ENCODE data around the gene PKP3.
A peak's percentile ranks its signal among the peaks of the same experiment; 100 is the strongest.

Gene PKP3

GRCh38 chr11:351411-351810, 42.6 kb upstream of the PKP3 start:
- no peaks in the 10 kb centered on the region for H3K36me3 ChIP-seq (ENCODE audit: control insufficient read depth in 4 of 4, insufficient read depth in 4 of 4, low read length in 3 of 4)
- ChIA-PET CTCF (interaction anchor here (1.0 to 1.4 kb wide), 2 partner anchors 18 to 101 kb away, joined by 3 to 4 read pairs; no protein-coding TSS in a partner anchor), POLR2A (no interaction called here)
- H3K27me3 ChIP-seq (replicated peaks in 2 of 5; ENCODE audit: control insufficient read depth in 4 of 5, insufficient read depth in 5 of 5, low read length in 4 of 5): no peaks in the 10 kb centered on the region
- H3K4me3 ChIP-seq (ENCODE audit: control insufficient read depth in 1 of 7, extremely low read depth in 1 of 7, insufficient read depth in 4 of 7, low read depth in 2 of 7, low read length in 6 of 7): no peak overlapping the region
- peaks cover 4 to 61% (median 33%) of the 10 kb centered on the region in 4 experiments for H3K4me1 ChIP-seq (ENCODE audit: control extremely low read depth in 1 of 4, control insufficient read depth in 4 of 4, insufficient read depth in 4 of 4, low read length in 3 of 4)
- no peak overlapping the region for H3K27ac ChIP-seq (ENCODE audit: insufficient read depth in 1 of 2, low read depth in 1 of 2, low read length in 2 of 2, poor library complexity in 1 of 2, severe bottlenecking in 2 of 2)
- 99% methylated on average over 13 of the region's 14 CpGs for WGBS (ENCODE audit: insufficient coverage)
- H3K9me3 ChIP-seq (ENCODE audit: control extremely low read depth in 1 of 5, control insufficient read depth in 4 of 5, insufficient read depth in 2 of 5, low read depth in 1 of 5, low read length in 4 of 5): no peaks in the 10 kb centered on the region
- no peak for DNase-seq

- POLR2A ChIA-PET: no interaction called here
- Histone ChIP-seq H3K4me3 (ENCODE audit: control insufficient read depth in 1 of 7, extremely low read depth in 1 of 7, insufficient read depth in 4 of 7, low read depth in 2 of 7, low read length in 6 of 7) (no peak overlapping the region), H3K36me3 (ENCODE audit: control insufficient read depth in 4 of 4, insufficient read depth in 4 of 4, low read length in 3 of 4) (no peaks in the 10 kb centered on the region), H3K9me3 (ENCODE audit: control extremely low read depth in 1 of 5, control insufficient read depth in 4 of 5, insufficient read depth in 2 of 5, low read depth in 1 of 5, low read length in 4 of 5) (no peaks in the 10 kb centered on the region), H3K27me3 (replicated peaks in 2 of 5; ENCODE audit: control insufficient read depth in 4 of 5, insufficient read depth in 5 of 5, low read length in 4 of 5) (no peaks in the 10 kb centered on the region), H3K27ac (ENCODE audit: insufficient read depth in 1 of 2, low read depth in 1 of 2, low read length in 2 of 2, poor library complexity in 1 of 2, severe bottlenecking in 2 of 2) (no peak overlapping the region), H3K4me1 (ENCODE audit: control extremely low read depth in 1 of 4, control insufficient read depth in 4 of 4, insufficient read depth in 4 of 4, low read length in 3 of 4) (peaks cover 4 to 61% (median 33%) of the 10 kb centered on the region in 4 experiments)
- CTCF ChIA-PET: interaction anchor here (0.9 to 4.3 kb wide), 2 partner anchors 46 to 52 kb away, joined by 3 to 30 read pairs; partner anchors contain the start of gene IFITM2
- DNase-seq: no peak
- 62% methylated on average over 12 of the region's 12 CpGs for WGBS (ENCODE audit: insufficient coverage)
Measured at GRCh38 chr11:352456-353031, 41.5 kb upstream of the PKP3 start.

- no peak overlapping the region for H3K27ac ChIP-seq (ENCODE audit: insufficient read depth in 1 of 2, low read depth in 1 of 2, low read length in 2 of 2, poor library complexity in 1 of 2, severe bottlenecking in 2 of 2)
- ChIA-PET POLR2A (no interaction called here), CTCF (interaction anchor here (0.9 to 4.3 kb wide), 2 partner anchors 47 to 53 kb away, joined by 3 to 30 read pairs; partner anchors contain the start of gene IFITM2)
- H3K36me3 ChIP-seq (ENCODE audit: control insufficient read depth in 4 of 4, insufficient read depth in 4 of 4, low read length in 3 of 4): no peaks in the 10 kb centered on the region
- no peak for DNase-seq
- no peaks in the 10 kb centered on the region for H3K27me3 ChIP-seq (replicated peaks in 2 of 5; ENCODE audit: control insufficient read depth in 4 of 5, insufficient read depth in 5 of 5, low read length in 4 of 5)
- 53% methylated on average over 13 of the region's 16 CpGs for WGBS (ENCODE audit: insufficient coverage)
- peaks cover 4 to 59% (median 33%) of the 10 kb centered on the region in 4 experiments for H3K4me1 ChIP-seq (ENCODE audit: control extremely low read depth in 1 of 4, control insufficient read depth in 4 of 4, insufficient read depth in 4 of 4, low read length in 3 of 4)
- no peak overlapping the region for H3K4me3 ChIP-seq (ENCODE audit: control insufficient read depth in 1 of 7, extremely low read depth in 1 of 7, insufficient read depth in 4 of 7, low read depth in 2 of 7, low read length in 6 of 7)
- no peaks in the 10 kb centered on the region for H3K9me3 ChIP-seq (ENCODE audit: control extremely low read depth in 1 of 5, control insufficient read depth in 4 of 5, insufficient read depth in 2 of 5, low read depth in 1 of 5, low read length in 4 of 5)
Measured at GRCh38 chr11:353179-353873, 40.7 kb upstream of the PKP3 start.

- POLR2A ChIA-PET: interaction anchor here (0.6 to 1.9 kb wide), 7 partner anchors 15 to 51 kb away, joined by 3 to 7 read pairs (median 4); partner anchors contain the start of gene IFITM2
- no peaks in the 10 kb centered on the region for H3K27me3 ChIP-seq (replicated peaks in 2 of 5; ENCODE audit: control insufficient read depth in 4 of 5, insufficient read depth in 5 of 5, low read length in 4 of 5)
- peak; percentile 87 to 92 (median 92) for DNase-seq
- WGBS (ENCODE audit: insufficient coverage): 12% methylated on average over 40 of the region's 76 CpGs
- H3K9me3 ChIP-seq (ENCODE audit: control extremely low read depth in 1 of 5, control insufficient read depth in 4 of 5, insufficient read depth in 2 of 5, low read depth in 1 of 5, low read length in 4 of 5): peaks cover 0 to 8% (median 3%) of the 10 kb centered on the region in 5 experiments
- CTCF ChIA-PET: interaction anchor here (0.8 to 4.3 kb wide), 13 partner anchors 8 to 113 kb away, joined by 3 to 30 read pairs (median 5); partner anchors contain the start of gene IFITM2
- peak overlapping the region in 3 of 7 experiments; percentile 43 to 49 (median 43) for H3K4me3 ChIP-seq (ENCODE audit: control insufficient read depth in 1 of 7, extremely low read depth in 1 of 7, insufficient read depth in 4 of 7, low read depth in 2 of 7, low read length in 6 of 7)
- peak overlapping the region; percentile 33 to 86 for H3K27ac ChIP-seq (ENCODE audit: insufficient read depth in 1 of 2, low read depth in 1 of 2, low read length in 2 of 2, poor library complexity in 1 of 2, severe bottlenecking in 2 of 2)
- H3K4me1 ChIP-seq (ENCODE audit: control extremely low read depth in 1 of 4, control insufficient read depth in 4 of 4, insufficient read depth in 4 of 4, low read length in 3 of 4): peaks cover 4 to 42% (median 24%) of the 10 kb centered on the region in 4 experiments
- H3K36me3 ChIP-seq (ENCODE audit: control insufficient read depth in 4 of 4, insufficient read depth in 4 of 4, low read length in 3 of 4): no peaks in the 10 kb centered on the region
Measured at GRCh38 chr11:355581-356458, 38.2 kb upstream of the PKP3 start.

- no peaks in the 10 kb centered on the region for H3K27me3 ChIP-seq (replicated peaks in 2 of 5; ENCODE audit: control insufficient read depth in 4 of 5, insufficient read depth in 5 of 5, low read length in 4 of 5)
- ChIA-PET POLR2A (interaction anchor here (0.6 to 1.9 kb wide), 3 partner anchors 30 to 44 kb away, joined by 3 to 7 read pairs (median 4); no protein-coding TSS in a partner anchor), CTCF (interaction anchor here (1.3 to 4.3 kb wide), 5 partner anchors 15 to 56 kb away, joined by 4 to 30 read pairs (median 5); partner anchors contain the start of gene IFITM2)
- no peaks in the 10 kb centered on the region for H3K36me3 ChIP-seq (ENCODE audit: control insufficient read depth in 4 of 4, insufficient read depth in 4 of 4, low read length in 3 of 4)
- peaks cover 4 to 34% (median 19%) of the 10 kb centered on the region in 4 experiments for H3K4me1 ChIP-seq (ENCODE audit: control extremely low read depth in 1 of 4, control insufficient read depth in 4 of 4, insufficient read depth in 4 of 4, low read length in 3 of 4)
- DNase-seq: no peak
- WGBS (ENCODE audit: insufficient coverage): 80% methylated on average over 5 of the region's 6 CpGs
- H3K4me3 ChIP-seq (ENCODE audit: control insufficient read depth in 1 of 7, extremely low read depth in 1 of 7, insufficient read depth in 4 of 7, low read depth in 2 of 7, low read length in 6 of 7): no peak overlapping the region
- no peak overlapping the region for H3K27ac ChIP-seq (ENCODE audit: insufficient read depth in 1 of 2, low read depth in 1 of 2, low read length in 2 of 2, poor library complexity in 1 of 2, severe bottlenecking in 2 of 2)
- H3K9me3 ChIP-seq (ENCODE audit: control extremely low read depth in 1 of 5, control insufficient read depth in 4 of 5, insufficient read depth in 2 of 5, low read depth in 1 of 5, low read length in 4 of 5): peaks cover 0 to 14% (median 6%) of the 10 kb centered on the region in 5 experiments
Measured at GRCh38 chr11:356610-357009, 37.4 kb upstream of the PKP3 start.

GRCh38 chr11:357582-357981, 36.4 kb upstream of the PKP3 start:
- no peak overlapping the region for H3K4me3 ChIP-seq (ENCODE audit: control insufficient read depth in 1 of 7, extremely low read depth in 1 of 7, insufficient read depth in 4 of 7, low read depth in 2 of 7, low read length in 6 of 7)
- no peaks in the 10 kb centered on the region for H3K36me3 ChIP-seq (ENCODE audit: control insufficient read depth in 4 of 4, insufficient read depth in 4 of 4, low read length in 3 of 4)
- peaks cover 4 to 28% (median 17%) of the 10 kb centered on the region in 4 experiments for H3K4me1 ChIP-seq (ENCODE audit: control extremely low read depth in 1 of 4, control insufficient read depth in 4 of 4, insufficient read depth in 4 of 4, low read length in 3 of 4)
- ChIA-PET CTCF (interaction anchor here (1.2 to 4.1 kb wide), 2 partner anchors 101 to 107 kb away, joined by 3 to 17 read pairs; no protein-coding TSS in a partner anchor), POLR2A (no interaction called here)
- 100% methylated on average over 4 of the region's 4 CpGs for WGBS (ENCODE audit: insufficient coverage)
- no peaks in the 10 kb centered on the region for H3K27me3 ChIP-seq (replicated peaks in 2 of 5; ENCODE audit: control insufficient read depth in 4 of 5, insufficient read depth in 5 of 5, low read length in 4 of 5)
- H3K27ac ChIP-seq (ENCODE audit: insufficient read depth in 1 of 2, low read depth in 1 of 2, low read length in 2 of 2, poor library complexity in 1 of 2, severe bottlenecking in 2 of 2): no peak overlapping the region
- no peak for DNase-seq
- H3K9me3 ChIP-seq (ENCODE audit: control extremely low read depth in 1 of 5, control insufficient read depth in 4 of 5, insufficient read depth in 2 of 5, low read depth in 1 of 5, low read length in 4 of 5): peaks cover 0 to 15% (median 6%) of the 10 kb centered on the region in 5 experiments

Measured in common myeloid progenitor, CD34-positive (primary cell).